IMR-90 (cell line): ENCODE data around the gene FAM234A. TPM values are rescaled to one million over a fixed set of nuclear protein-coding genes. Genes with fewer than 3 reads are reported as not detected.

Experiments used
- ATAC-seq: fragments of 200-7000 bp; cut with Tn5 transposase; 2 replicates; pipeline ENCODE4 v1.9.1; 2020; ENCODE audit warnings: low read depth, mild to moderate bottlenecking, moderate library complexity
- BruUV-seq: library from RNA; stranded (reverse); fragments of 400-500 nt; replicated peaks from 2 replicates; lab custom pipeline; 2021; lab: Mats Ljungman, UMichigan
- CTCF ChIA-PET: fragments of 300-600 bp; formaldehyde crosslinking; extraction: SDS; loops from one replicate; lab custom pipeline; 2021; ENCODE audit warnings: antibody characterized with exemption; lab: Yijun Ruan, JAX
- POLR2A ChIA-PET: fragments of 300-600 bp; sonication (Branson Sonifier 250); formaldehyde crosslinking; loops from one replicate; lab custom pipeline; 2022; ENCODE audit warnings: antibody characterized with exemption; ENCODE audit not compliant: unreplicated experiment; lab: Charles Lee
- DNase-seq: peaks from one replicate; pipeline ENCODE4 v3.0.0; 2013
- H2AFZ ChIP-seq: replicated peaks from 2 replicates; pipeline ENCODE3; 2013; ENCODE audit warnings: low read length, mild to moderate bottlenecking; ENCODE audit not compliant: poor library complexity
- H2AK5ac ChIP-seq: 2 replicates; pipeline ENCODE4 v1.6.1; 2013; ENCODE audit warnings: low read depth, low read length, inconsistent platforms
- H2AK9ac ChIP-seq: replicated peaks from 2 replicates; pipeline ENCODE3; 2013; ENCODE audit warnings: mild to moderate bottlenecking, low read depth, low read length, moderate library complexity; ENCODE audit not compliant: poor library complexity
- H2BK120ac ChIP-seq: 2 replicates; pipeline ENCODE4 v1.6.1; 2013; ENCODE audit warnings: low read depth, low read length, inconsistent platforms
- H2BK15ac ChIP-seq: 3 replicates; pipeline ENCODE4 v1.6.1; 2013; ENCODE audit warnings: low read depth, low read length, inconsistent platforms
- H2BK20ac ChIP-seq: 2 replicates; pipeline ENCODE4 v1.6.1; 2013; ENCODE audit warnings: low read depth, mild to moderate bottlenecking, inconsistent platforms, low read length, moderate library complexity
- H2BK5ac ChIP-seq: 2 replicates; pipeline ENCODE4 v1.6.1; 2013; ENCODE audit warnings: mild to moderate bottlenecking, low read depth, low read length, inconsistent platforms; ENCODE audit not compliant: poor library complexity, severe bottlenecking
- H3K14ac ChIP-seq: replicated peaks from 2 replicates; pipeline ENCODE4 v1.6.1; 2013; ENCODE audit warnings: low read depth, low read length, inconsistent platforms
- H3K18ac ChIP-seq: 2 replicates; pipeline ENCODE4 v1.6.1; 2013; ENCODE audit warnings: low read depth, low read length, control low read depth
- H3K23ac ChIP-seq: 2 replicates; pipeline ENCODE4 v1.6.1; 2013; ENCODE audit warnings: low read depth, low read length, inconsistent platforms
- H3K27ac ChIP-seq: 2 replicates; pipeline ENCODE4 v1.5.1; 2013; ENCODE audit warnings: mild to moderate bottlenecking, control low read depth, low read length; ENCODE audit not compliant: insufficient read depth
- H3K27me3 ChIP-seq: 2 replicates; pipeline ENCODE4 v1.6.1; 2013; ENCODE audit warnings: low read length; ENCODE audit not compliant: control insufficient read depth, insufficient read depth
- H3K36me3 ChIP-seq: 2 replicates; pipeline ENCODE4 v1.6.1; 2013; ENCODE audit warnings: low read length, mixed read lengths; ENCODE audit not compliant: control insufficient read depth, insufficient read depth
- H3K4ac ChIP-seq: 2 replicates; pipeline ENCODE4 v1.6.1; 2013; ENCODE audit warnings: low read depth, low read length, inconsistent platforms
- H3K4me1 ChIP-seq: 2 replicates; pipeline ENCODE4 v1.6.1; 2013; ENCODE audit warnings: low read length, mixed read lengths; ENCODE audit not compliant: control insufficient read depth, insufficient read depth
- H3K4me2 ChIP-seq: 2 replicates; pipeline ENCODE4 v1.6.1; 2013; ENCODE audit warnings: low read depth, mild to moderate bottlenecking, control low read depth, low read length, moderate library complexity
- H3K4me3 ChIP-seq: 2 replicates; pipeline ENCODE4 v1.5.1; 2013; ENCODE audit warnings: low read depth, mild to moderate bottlenecking, control low read depth, low read length, moderate library complexity; ENCODE audit not compliant: insufficient read depth
- H3K56ac ChIP-seq: 2 replicates; pipeline ENCODE4 v1.6.1; 2013; ENCODE audit warnings: low read length, inconsistent platforms; ENCODE audit not compliant: insufficient read depth; ENCODE audit errors: extremely low read depth
- H3K79me1 ChIP-seq, 2 experiments: 2 replicates each; pipeline ENCODE4 v1.6.1; 2013; ENCODE audit warnings: low read length in 2 of 2, inconsistent platforms in 1 of 2, low read depth in 1 of 2
- H3K9ac ChIP-seq: 2 replicates; pipeline ENCODE4 v1.6.1; 2013; ENCODE audit warnings: low read depth, low read length, control low read depth
- H3K9me1 ChIP-seq: 2 replicates; pipeline ENCODE4 v1.6.1; 2013; ENCODE audit warnings: low read length, inconsistent platforms; ENCODE audit not compliant: insufficient read depth
- H3K9me3 ChIP-seq: 2 replicates; pipeline ENCODE4 v1.6.1; 2013; ENCODE audit warnings: low read length; ENCODE audit not compliant: control insufficient read depth, insufficient read depth
- H4K20me1 ChIP-seq: 2 replicates; pipeline ENCODE4 v1.6.1; 2013; ENCODE audit warnings: low read length, inconsistent platforms; ENCODE audit not compliant: insufficient read depth
- H4K5ac ChIP-seq: 2 replicates; pipeline ENCODE4 v1.6.1; 2013; ENCODE audit warnings: mild to moderate bottlenecking, low read depth, low read length, control low read depth
- H4K8ac ChIP-seq, 2 experiments: 2 replicates each; pipeline ENCODE4 v1.6.1; 2013; ENCODE audit warnings: low read depth in 2 of 2, low read length in 2 of 2, control low read depth in 1 of 2, inconsistent platforms in 1 of 2
- H4K91ac ChIP-seq: 2 replicates; pipeline ENCODE4 v1.6.1; 2013; ENCODE audit warnings: low read depth, low read length, inconsistent platforms; ENCODE audit not compliant: insufficient read depth
- FOS ChIP-seq: fragments of 150-350 bp; IDR thresholded peaks from 2 replicates; pipeline ENCODE4 v1.6.1; 2016; ENCODE audit warnings: low read depth, low read length
- NFE2L2 ChIP-seq: fragments of 150-350 bp; IDR thresholded peaks from 2 replicates; pipeline ENCODE4 v1.6.1; 2016; ENCODE audit warnings: low read depth, mild to moderate bottlenecking, low read length
- RAD21 ChIP-seq: IDR thresholded peaks from 2 replicates; pipeline ENCODE4 v1.6.1; 2012; ENCODE audit warnings: low read length, improper control_type of control experiment
- RFX5 ChIP-seq: IDR thresholded peaks from 2 replicates; pipeline ENCODE4 v1.8.0; 2012; ENCODE audit warnings: low read depth, mild to moderate bottlenecking, low read length, moderate library complexity
- WGBS, 2 experiments: methylation state at CpG; one replicate each; pipeline versions ENCODE4 v1.1.5 to v1.1.7; 2013; ENCODE audit warnings: missing lambda C conversion rate in 2 of 2; ENCODE audit not compliant: insufficient read length in 1 of 2; ENCODE audit errors: extremely low coverage in 2 of 2; 5-methylcytosine and 5-hydroxymethylcytosine counted together
- dilution Hi-C: fragments of 300-500 bp; cut with HindIII; formaldehyde crosslinking; loops from one replicate; pipeline ENCODE4 v1.14.3; 2018; ENCODE audit warnings: low sequenced_read_pairs; ENCODE audit not compliant: unreplicated experiment
- in situ Hi-C: fragments of 300-500 bp; cut with MboI; formaldehyde crosslinking; loops from 3 replicates; pipeline ENCODE4 v1.14.3; 2019; ENCODE audit warnings: low sequenced_read_pairs, inconsistent platforms, mixed read lengths
- intact Hi-C: fragments of 100-400 bp; cut with micrococcal nuclease; formaldehyde crosslinking; loops from 2 replicates; pipeline ENCODE4 v1.10.0; 2022
- polyA plus RNA-seq, 3 experiments: library from polyadenylated mRNA; depleted of rRNA; stranded (reverse); fragments of >200 nt; gene quantifications; 2 replicates each; pipeline ENCODE4 v1.2.3, GENCODE V29; 2012; ENCODE audit warnings: low replicate concordance in 1 of 3
- total RNA-seq: library from RNA; depleted of rRNA; stranded (reverse); fragments of >200 nt; gene quantifications from 2 replicates; pipeline ENCODE4 v1.2.3, GENCODE V29; 2012
- TF ChIP-seq, protein P1 (sequence below): conservative IDR thresholded peaks from 2 replicates; pipeline ENCODE4 v1.5.1; 2012; ENCODE audit warnings: mild to moderate bottlenecking, low read depth, low read length, improper control_type of control experiment

FAM234A gene
- total and polyA plus RNA-seq, 2 of the 4 experiments (the other 2 are of a cell fraction), result 30.3 to 64.2 TPM

DNA sequence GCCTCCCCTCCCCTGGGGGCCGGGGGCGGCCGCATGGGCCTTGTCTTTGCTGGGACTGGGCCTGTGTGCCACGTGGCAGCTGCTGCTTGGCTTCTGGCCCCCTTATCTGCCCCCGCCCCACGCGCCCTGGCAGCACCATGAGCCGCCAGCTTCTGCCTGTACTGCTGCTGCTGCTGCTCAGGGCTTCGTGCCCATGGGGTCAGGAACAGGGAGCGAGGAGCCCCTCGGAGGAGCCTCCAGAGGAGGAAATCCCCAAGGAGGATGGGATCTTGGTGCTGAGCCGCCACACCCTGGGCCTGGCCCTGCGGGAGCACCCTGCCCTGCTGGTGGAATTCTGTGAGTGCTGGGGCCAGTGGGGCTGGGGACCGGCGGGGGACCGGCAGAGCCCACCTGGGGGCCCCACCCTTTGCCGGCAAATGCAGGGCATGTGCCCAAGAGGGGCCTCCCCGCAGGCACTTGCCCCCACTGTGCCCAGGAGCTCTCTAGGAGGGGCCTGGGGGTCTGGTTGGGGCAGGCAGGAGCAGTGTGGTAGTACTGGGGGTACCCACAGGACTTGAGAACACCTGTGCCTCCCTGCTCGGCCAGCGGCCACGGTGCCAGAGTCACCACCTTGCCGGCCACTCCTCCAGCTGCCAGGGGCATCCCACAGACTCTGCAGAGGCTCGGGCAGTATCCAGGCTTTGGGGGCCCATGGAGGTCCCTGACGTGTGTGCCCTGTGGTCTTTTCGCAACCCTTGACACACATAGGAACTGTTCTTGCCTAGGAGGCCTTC, 48.6 kb downstream of the FAM234A start, which contains the start of gene PDIA2:
TSS of gene PDIA2 (plus strand) at position 132 of the 773 bp plus-strand sequence. CDS start at position 138, 6 bp downstream.
- Histone ChIP-seq H3K79me1 (no peaks in the 10 kb centered on the region), H2BK20ac (no peak within 1 kb of the TSS), H3K18ac (no peak within 1 kb of the TSS), H2AFZ (no peak within 1 kb of the TSS), H4K5ac (no peak within 1 kb of the TSS), H3K9me3 (no peaks in the 10 kb centered on the region), H2BK120ac (no peak within 1 kb of the TSS), H3K27me3 (peaks cover 32% of the 10 kb centered on the region), H3K9ac (no peak within 1 kb of the TSS), H2AK5ac (no peak within 1 kb of the TSS), H4K20me1 (no peaks in the 10 kb centered on the region; the same call in 1 of the 2 replicates), H2BK15ac (no peak within 1 kb of the TSS), H3K36me3 (peaks cover 13% of the 10 kb centered on the region; the same call in 1 of the 2 replicates), H3K4me2 (no peak within 1 kb of the TSS), H3K23ac (no peak within 1 kb of the TSS), H3K27ac (no peak within 1 kb of the TSS), H3K4me1 (no peaks in the 10 kb centered on the region), H3K9me1 (no peaks in the 10 kb centered on the region), H3K56ac (no peak within 1 kb of the TSS), H2AK9ac (no peak within 1 kb of the TSS), H3K4ac (no peak within 1 kb of the TSS), H4K8ac (no peak within 1 kb of the TSS), H2BK5ac (no peak within 1 kb of the TSS), H3K14ac (no peak within 1 kb of the TSS), H3K4me3 (no peak within 1 kb of the TSS), H4K91ac (no peak within 1 kb of the TSS)
- ATAC-seq, result no peak
- in situ Hi-C loops, result no loop called here
- CTCF ChIA-PET, result no interaction called here
- intact Hi-C loops, result no loop called here
- no peak for TF ChIP-seq FOS
- TF ChIP-seq RFX5, result no peak
- no peak for TF ChIP-seq NFE2L2
- TF ChIP-seq, protein P1, sequence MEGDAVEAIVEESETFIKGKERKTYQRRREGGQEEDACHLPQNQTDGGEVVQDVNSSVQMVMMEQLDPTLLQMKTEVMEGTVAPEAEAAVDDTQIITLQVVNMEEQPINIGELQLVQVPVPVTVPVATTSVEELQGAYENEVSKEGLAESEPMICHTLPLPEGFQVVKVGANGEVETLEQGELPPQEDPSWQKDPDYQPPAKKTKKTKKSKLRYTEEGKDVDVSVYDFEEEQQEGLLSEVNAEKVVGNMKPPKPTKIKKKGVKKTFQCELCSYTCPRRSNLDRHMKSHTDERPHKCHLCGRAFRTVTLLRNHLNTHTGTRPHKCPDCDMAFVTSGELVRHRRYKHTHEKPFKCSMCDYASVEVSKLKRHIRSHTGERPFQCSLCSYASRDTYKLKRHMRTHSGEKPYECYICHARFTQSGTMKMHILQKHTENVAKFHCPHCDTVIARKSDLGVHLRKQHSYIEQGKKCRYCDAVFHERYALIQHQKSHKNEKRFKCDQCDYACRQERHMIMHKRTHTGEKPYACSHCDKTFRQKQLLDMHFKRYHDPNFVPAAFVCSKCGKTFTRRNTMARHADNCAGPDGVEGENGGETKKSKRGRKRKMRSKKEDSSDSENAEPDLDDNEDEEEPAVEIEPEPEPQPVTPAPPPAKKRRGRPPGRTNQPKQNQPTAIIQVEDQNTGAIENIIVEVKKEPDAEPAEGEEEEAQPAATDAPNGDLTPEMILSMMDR, result no peak
- no peak for TF ChIP-seq RAD21
- POLR2A ChIA-PET, result no interaction called here
- no TSS peak for BruUV-seq
- dilution Hi-C loops, result no loop called here
- 77% methylated on average over 8 of the region's 25 CpGs; no CpG with 5 or more reads in 1 of the 2 experiments for WGBS, 2 experiments
- DNase-seq, result no peak
